Middle frontal gyrus (tissue), 1 donor: Measurements from ENCODE around the gene EIF2D.
A peak's percentile ranks its signal among the peaks of the same experiment; 100 is the strongest.

Source experiments
- DNase-seq: peaks from one replicate; pipeline ENCODE4 v3.0.0-alpha.2; 2015; ENCODE audit warnings: low spot score; ENCODE audit errors: extremely low spot score

Gene EIF2D

DNA sequence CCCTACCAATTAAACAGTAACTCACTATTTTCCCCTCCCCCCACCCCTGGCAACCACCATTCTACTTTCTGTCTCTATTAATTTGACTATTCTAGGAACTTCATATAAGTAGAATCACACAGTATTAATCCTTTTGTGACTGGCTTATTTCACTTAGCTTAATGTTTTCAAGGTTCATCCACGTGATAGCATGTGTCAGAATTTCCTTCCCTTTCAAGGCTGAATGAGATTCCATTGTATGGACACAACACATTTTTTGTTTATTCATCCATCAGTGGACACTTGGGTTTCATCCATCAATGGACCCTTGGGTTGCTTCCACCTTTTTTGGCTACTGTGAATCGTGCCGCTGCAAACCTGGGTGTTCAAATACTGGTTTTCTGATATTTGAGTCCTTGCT, 41.7 kb downstream of the EIF2D start:
- no peak for DNase-seq

DNA sequence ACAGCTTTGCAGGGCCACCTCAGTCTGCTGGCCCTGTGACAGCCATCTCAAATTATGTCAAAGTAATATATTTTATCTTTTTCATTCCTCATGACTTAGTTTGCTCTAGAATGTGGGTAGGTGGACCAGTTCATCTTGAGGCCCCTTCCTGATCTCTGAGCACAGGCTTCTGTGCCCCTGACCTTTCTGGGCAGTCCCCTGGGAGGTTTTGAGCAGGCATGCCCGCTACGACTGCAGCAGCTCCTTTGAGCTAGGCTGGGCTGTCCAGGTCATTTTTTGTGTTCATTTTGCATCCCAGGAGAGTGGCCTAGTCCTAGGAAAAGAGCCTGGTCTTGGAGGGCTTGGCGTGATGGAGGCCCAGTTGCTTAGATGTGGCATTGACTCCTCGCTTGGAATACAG, 42.7 kb downstream of the EIF2D start:
- DNase-seq = no peak

DNA sequence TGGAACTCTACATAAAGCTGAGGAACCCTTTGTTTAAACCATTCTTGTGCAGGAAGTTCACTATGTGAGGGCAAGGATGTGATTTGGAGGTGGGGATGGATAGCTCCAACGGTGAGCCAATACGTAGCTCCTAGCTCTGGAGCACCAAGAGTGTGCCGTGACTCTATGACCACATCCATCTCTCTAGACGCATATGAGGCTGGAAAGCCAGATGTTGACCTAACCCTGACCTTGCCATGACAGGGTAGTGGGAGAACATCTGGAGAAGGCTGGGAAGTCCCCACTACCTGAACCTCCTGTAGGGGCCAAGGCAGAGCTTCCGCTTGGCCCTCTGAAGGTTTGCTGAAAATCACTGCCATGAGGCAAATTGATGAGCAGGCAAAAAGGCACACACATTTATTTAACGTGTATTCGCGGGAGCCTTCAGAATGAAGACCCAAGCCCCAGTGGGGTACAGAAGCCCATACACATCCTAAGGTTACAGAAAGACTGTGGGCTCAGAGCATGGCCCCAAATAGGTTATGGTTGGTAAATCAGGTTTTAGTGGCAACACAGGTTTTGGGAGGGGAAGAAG, 43.4 kb downstream of the EIF2D start:
- DNase-seq = no peak

DNA sequence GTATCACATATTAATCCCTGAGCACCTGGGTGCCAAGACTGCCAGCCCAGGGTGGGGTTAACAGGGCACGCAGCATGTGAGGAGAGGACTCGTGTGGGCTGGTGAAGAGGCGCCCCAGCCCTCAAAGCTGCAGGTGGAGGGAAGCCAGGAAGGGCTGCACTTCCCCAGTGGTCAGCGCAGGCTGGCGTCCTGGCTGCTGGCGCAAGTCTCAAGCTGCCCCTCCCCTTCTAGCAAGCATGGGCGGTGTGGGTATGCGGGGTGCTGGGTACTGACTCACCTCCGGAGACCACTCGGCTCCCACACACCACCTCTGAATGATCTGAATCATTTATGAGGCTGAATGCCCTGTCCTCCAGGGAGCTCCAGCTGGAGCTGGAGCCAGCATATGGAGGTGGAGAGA, 44.0 kb downstream of the EIF2D start:
- no peak for DNase-seq

DNA sequence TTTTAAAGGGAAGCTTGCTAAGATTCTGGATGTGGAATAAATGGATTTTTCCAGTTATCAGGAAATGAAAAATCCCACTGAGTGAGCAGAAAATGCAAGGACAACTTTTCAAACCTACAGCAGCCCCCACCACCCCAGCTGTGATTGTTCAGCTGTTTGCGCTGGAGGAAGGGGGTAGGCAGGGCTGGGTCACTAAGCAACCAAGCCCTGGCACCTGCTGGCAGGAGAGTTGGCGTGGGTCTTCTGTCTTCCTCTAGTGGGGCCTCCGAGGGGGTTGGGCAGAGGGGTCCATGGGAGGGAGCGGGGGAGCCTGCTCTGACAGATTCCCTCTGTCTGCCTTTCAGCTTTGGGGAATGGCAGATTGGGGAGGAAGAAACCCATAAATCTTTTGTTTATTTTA, 45.3 kb downstream of the EIF2D start:
- no peak for DNase-seq

DNA sequence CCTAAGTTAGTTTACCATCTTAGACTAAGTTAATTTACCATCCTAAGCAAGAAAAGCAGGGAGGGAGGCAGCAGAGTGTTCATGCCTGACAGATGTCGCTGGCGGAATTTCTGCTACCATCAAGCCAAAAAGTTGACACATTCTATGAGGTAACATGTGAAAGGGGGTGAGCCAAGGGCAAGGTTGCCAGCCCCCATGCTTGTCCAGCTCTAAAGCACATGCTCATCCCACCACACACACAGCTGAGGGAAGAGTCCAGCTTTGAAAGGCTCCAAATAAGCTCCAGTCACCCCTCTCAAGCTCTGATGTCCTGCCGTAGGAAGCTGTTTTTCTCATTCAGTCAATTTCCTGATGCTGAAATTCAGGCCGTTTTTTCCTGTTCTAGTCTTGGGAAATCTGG, 46.3 kb downstream of the EIF2D start:
- DNase-seq = no peak

DNA sequence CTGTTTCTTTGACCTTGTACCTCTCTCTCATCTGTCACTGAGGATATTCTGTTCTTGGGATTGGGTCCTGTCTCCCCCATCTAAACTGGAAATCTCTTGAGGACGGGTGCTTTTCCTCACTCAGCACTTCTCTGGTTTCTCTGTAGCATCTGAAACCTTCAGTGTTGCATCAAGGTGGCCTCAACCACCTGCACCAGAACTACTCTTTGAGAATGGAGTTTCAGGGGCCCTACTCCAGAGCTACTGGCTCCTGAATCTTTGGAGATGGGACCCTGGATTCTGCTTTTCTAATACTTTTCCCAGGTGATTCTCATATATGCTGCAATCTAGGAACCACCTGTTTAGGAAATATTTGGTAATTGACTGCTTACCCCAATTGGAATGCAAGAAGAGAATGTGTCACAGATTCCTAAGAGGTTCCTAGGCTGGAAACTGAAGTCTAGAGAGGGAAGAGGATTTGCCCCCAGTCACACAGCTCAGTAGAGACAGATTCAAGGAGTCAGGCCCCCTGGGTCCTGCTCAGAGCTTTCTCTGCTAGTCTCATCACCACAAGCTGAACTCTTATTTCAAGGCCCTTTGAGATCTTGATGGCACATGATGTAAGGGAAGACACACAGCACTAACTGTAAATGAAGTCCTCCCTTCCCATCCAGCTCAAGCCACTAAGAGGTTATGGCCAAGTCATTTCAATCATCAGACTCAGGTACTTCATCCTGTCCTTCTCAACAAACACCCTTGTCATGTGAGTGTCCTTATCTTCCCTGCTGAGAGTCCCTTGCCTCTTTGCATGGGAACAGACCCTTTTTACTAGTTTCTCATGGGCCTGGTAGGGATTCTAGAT, 48.7 kb downstream of the EIF2D start:
- DNase-seq = no peak

DNA sequence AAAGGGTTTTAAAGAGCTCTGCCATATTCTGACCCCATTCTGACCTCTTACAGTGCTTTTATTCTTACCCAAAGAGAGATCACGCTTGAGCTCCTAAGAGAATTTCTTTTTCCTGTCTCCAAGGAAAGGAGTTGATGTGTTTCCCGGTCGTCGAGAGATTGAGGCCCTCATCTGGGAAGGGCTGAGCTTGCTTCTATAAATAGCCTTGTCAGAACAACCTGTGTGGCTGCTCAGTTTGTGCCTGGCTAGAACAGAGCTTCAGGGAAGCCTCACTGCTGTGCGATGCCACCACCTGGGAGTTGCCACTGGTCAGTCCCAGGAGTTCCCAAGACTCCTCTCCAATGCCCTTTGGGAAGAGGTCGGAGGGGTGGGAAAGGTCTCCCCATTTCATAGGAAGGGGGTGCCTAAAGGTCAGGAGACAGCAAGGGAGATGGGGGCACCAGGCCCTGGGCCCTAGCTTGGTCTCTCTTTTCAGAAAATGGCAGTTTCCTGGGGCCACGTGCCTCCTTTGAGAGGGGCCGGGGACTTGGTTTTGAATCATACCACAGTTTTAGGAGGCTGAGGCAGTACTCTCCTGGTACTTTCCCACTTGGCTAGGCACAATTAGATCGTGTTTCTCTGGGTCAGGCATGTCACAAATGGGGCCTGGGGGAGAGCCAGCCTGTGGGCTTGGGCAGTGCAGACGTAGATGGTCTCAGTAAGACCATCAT, 52.1 kb downstream of the EIF2D start:
- no peak for DNase-seq

DNA sequence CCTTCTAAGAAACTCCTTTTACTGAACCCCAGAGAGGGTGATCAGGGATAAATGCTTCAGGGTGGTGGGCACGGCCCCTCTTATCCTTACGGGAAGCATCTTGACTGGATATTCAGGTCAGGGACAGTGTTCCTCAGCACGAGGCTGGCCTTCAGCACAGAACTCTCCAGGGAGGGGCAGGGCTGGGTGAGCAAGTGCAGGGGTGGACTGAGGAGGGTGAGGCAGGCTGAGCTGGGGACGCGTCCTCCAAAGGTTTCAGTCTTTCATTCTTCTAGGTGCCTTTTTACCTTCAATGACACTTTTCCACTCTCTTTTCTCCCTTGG, 52.6 kb downstream of the EIF2D start:
- no peak for DNase-seq

DNA sequence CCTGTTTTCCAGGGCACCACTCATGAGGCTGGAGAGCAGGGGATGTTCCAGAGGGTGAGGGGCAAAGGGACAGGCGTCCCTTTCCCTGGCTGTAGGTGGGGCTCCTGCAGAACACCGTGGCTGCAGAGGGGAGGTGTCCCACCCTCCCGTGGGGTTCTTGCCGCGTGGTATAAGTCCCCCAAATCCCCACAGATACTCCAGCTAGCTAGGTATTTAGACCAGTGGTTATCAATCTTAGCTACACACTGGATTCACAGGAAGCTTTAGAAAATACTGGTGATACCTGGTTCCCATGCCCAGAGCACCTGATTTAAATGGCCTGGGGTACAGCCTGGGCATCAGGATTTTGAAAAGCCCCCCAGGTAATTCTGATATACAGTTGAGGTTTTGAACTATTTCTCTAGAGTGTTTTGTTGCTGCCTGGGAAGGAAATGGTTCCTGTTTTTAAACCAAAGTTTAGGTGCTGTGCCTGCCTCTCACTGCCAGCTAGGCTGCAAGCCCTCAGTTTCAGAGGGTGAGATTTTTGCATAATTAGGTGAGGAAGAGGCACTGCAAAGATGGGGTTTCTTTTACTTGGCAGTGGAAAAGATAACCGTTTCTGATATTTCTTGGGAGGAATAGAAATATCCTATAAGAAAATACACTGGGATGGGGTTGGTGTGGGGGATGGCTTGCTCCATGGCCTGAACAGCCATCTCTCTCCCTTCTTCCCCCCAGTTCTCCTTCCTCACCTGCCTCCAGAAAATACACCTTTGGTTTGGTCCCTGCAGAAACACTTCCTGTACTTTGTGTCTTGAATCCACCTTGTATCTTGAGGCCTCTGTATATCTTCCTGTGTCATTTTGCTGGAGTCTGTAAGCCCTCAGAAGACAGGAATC, 53.2 kb downstream of the EIF2D start:
- no peak for DNase-seq

DNA sequence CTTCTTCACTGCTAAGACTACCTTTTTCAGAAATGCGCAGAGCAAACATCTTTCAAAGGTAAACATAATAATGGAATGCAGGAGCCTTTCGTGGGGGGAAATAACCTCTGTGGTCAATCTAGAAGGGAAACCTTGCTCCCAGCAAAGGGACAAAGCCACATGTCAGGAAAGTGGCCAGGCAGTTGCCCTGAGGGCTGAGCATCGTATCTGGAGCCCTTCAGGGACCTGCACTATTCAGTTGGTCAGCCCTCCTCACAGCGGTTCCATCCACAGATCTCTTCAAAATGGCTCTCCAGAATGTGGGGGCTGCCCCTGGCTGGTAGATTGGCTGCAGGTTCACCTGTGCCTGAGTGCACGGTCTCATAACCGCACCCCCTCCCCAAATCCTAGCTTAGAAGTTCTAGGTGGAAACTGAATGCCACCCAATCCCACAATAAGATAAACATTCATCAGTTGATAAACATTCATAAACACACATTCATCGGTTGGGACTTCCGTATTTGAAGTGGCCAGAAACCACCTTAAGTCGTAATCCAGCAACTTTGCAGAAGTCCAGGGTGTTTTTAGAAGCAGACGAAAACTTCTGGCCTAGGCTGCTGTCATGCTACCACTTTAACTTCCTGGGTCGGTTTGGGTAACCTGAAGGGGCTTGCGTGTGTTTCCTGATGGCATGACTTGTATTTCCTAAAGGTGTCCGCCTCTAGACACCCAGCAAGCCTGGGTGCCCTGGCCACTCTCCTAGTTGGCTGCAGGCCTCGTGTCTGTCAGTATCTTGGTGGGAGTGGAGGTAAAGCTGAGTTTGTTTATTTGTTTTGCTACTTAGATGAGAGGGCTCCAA, 54.4 kb downstream of the EIF2D start:
- no peak for DNase-seq

DNA sequence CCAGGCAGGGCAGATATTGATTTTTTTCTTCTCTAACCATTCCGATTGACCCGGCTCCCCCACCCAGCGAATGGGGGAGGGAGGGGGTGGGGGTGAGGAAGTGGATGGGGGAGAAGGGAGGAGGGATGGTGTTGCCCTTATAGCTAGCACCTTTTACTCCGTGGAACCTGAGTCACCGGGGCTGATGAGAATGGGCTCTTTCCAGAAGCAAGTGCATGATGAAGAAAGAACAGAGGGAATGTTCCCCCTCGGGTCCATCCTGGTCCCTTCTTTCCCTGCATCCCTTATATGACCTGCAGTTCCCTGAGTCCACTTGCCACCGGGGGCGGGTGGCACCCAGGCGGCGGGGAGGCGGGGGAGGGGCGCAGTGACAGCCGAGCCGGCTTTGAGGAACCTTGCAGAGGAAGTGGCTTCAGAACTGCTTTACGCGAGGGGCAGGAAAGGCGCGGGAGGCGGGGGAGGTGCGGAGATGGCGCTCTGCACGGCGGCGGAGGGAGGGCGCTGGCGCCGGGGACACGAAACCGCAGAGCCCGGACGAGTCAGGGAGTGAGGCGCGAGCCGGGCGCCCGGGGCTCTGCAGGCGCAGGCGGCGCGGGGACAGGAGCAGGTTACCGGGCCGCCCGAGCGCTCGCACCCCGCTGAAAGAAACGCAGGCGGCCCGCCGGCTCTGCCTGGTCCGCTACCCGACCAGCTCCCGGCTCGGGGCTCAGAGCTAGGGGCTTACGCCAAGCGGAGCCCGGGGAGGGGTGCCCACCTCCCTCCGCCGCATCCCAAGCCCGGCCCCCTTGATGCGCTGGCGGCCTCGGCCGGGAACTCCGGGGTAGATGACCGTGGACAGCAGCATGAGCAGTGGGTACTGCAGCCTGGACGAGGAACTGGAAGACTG, 55.3 kb downstream of the EIF2D start:
- DNase-seq = peak; percentile 49

DNA sequence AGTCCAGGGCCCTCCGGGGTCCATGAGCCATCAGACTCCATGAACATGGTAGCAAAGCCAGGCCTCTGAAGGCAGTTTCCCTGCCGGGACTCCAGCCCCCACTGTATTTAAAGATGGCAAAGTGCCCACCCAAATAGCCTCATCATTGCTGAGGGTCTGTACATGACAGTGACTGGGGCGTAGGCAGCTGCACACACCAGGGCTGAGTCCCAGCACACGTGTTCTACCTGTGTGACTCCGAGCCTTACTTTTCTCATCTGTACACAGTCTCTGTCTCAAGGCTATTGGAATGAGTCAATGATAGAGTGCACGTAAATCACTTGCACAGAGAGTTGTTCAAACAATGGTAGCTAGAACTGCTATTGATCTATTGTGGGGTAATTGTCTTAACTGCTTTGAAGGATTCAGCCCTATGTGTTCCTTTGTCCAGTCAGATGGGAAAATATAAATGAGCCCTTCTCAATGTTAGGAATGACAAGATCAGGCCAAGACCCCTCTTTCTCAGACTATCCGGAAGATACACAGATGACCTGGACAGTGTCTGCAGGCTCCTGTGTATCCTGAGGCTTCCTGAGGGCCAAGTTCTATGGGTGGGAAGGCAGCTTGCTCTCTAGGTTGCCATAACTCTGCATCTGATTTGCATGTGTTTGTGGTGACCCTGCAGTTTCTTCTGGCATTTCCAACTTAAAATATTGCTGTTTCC, 56.1 kb downstream of the EIF2D start:
- no peak for DNase-seq

DNA sequence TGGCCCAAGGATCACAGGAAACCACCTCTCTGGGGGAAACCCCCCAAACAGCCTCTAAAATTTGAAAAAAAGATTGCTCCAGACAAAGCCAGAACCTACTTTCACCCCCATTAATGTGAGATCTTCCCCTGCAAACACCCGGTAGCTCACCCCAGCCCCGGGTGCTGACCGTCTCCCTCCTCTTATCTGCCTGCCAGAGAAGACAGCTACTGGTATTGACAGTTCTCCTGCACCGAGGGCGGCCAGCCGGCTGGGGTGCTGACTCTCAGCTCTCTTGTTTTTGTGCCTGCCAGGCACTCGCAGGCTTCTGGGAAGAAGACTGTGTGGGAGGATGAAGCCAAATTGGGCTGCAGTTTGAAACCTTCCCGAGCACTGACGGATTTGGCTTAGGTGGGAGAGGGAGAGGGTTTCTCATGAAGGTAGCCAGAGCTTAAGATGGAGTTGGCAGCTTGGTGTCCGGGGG, 56.8 kb downstream of the EIF2D start:
- peak; percentile 36 for DNase-seq

DNA sequence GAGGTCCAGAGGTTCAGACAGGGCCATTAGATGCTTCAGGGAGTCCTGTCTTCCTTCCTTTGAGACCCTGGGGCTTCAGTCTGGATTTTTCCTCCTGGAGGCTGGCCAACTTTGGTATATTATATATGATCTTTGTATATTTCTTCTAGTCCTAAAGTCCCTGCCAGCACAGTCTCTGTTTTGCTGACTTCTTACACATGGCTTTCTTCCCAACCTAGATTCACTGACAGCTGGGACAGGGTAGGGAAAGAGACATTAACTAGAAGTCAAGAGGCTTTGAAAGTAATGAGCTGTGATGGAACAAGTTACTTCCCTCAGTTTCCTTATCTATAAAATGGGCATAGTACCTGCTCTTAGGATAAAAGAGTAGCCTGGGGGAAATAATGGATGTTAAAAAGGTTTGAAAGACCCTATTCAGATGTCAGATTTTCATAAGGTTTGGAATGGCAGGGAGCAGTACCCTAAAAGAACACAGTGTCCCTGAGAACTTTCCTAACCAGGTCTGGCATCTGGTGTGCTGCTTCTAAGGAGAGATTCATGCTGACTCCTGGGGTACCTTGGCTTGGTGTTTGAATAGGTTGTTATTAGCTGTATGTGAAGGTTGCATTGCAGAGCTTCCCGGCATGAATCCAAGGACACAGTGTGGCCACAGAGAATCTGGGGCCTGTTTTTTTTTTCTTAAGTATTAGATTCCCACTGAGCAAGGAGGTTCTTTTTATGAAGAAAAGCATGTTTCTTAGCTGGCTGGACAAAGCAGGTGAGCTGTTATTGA, 57.4 kb downstream of the EIF2D start:
- no peak for DNase-seq

DNA sequence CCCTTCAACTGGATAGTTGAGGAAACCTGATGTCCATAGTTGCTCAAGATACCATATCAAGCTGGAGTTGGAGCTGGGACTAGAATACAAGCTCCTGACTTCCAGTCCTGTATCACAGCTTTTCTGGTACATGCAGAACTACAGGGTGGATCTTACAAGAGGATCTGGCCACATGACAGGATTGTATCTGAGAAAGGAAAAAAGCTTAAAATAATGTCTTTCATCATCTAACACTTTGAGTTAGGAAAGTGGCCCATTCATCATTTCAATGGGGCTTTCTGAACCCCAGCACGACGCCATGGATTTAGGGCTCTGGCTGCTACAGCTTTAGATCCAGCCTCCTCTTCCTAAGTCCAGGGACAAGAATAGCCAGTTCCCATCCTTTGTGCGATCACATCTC, 58.1 kb downstream of the EIF2D start:
- peak; percentile 48 for DNase-seq

DNA sequence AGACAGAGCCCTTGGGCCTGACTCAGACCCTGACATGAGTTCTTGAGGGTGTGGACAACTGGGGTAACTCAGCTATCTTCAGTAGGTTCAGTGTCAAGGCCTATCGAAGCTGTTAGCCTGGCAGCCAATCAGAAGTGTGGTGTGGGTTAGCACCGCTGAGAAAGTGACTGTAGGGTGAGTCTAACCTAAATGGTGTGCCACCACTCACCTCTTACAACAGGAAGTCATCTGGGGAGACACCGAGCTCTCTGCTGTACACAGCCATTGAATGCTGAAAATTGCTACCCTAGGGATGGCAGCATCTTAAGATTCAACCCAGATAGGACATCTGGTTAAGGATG, 60.3 kb downstream of the EIF2D start:
- DNase-seq = no peak

DNA sequence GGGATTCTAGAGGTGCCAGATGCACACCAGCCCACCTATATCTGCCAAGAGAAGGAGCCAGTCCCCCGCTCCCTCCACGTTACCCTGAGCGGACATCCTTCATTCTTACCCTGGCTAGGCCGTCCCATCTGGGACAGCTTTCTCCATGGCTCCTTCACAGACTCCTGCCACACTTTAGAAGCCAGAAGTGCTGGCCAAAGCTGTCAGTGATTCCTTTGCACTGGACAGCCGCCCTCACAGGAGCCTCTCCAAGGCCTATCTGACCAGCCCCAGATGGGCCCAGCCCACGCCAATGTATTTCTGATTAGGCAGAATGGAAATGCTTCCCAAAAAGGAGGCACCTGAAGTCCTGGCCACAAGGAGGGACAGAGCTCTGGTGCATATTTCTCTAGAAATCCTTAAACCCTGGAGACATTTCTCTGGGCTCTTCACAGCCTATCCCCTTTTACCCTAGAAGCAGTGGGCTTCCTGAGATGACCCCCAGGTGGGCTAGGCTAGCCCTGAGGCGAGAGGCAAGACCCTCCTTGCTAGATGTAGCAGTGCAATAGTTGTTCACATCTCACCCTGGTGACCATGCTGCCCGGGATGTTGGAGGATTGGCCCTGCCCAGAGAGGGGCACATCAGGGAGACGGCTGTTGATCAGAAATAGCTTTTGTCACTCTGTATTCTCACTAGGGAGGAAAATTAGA, 60.8 kb downstream of the EIF2D start:
- DNase-seq = no peak
